Measurements from ENCODE around the gene ACBD6. TPM values are rescaled to one million over a fixed set of nuclear protein-coding genes. Genes with fewer than 3 reads are reported as not detected.

ACBD6 gene
- total and polyA plus RNA-seq, 2 of the 4 experiments (the other 2 are of a cell fraction), result 52.5 to 59.1 TPM

- Histone ChIP-seq H3K9me3 (ENCODE audit: control insufficient read depth, insufficient read depth, low read length) (no peaks in the 10 kb centered on the region), H2BK120ac (ENCODE audit: low read depth, low read length) (no peak overlapping the region), H2BK5ac (ENCODE audit: low read depth, low read length, poor library complexity, severe bottlenecking) (no peak overlapping the region), H4K8ac (ENCODE audit: low read depth in 2 of 2, low read length in 2 of 2) (no peak overlapping the region), H2BK20ac (ENCODE audit: low read depth, low read length) (no peak overlapping the region), H3K4me1 (ENCODE audit: control insufficient read depth, insufficient read depth, low read length) (no peaks in the 10 kb centered on the region), H2BK15ac (ENCODE audit: low read depth, low read length) (no peak overlapping the region), H3K36me3 (ENCODE audit: control insufficient read depth, insufficient read depth, low read length) (peaks cover under 1% of the 10 kb centered on the region; the same call in 1 of the 2 replicates), H4K5ac (ENCODE audit: low read depth, low read length) (no peak overlapping the region), H3K9ac (ENCODE audit: low read depth, low read length) (no peak overlapping the region), H4K20me1 (ENCODE audit: insufficient read depth, low read length) (no peaks in the 10 kb centered on the region; the same call in none of the 2 replicates), H3K79me1 (ENCODE audit: low read depth in 1 of 2, low read length in 2 of 2) (peaks cover 7 to 14% of the 10 kb centered on the region in 2 experiments; a peak in 3 of 4 replicates), H3K4me2 (ENCODE audit: low read depth, low read length) (no peak overlapping the region), H2AFZ (replicated peaks; ENCODE audit: low read length, poor library complexity) (no peak overlapping the region), H3K27me3 (ENCODE audit: control insufficient read depth, insufficient read depth, low read length) (no peaks in the 10 kb centered on the region), H3K56ac (ENCODE audit: extremely low read depth, insufficient read depth, low read length) (no peak overlapping the region), H3K14ac (replicated peaks; ENCODE audit: low read depth, low read length) (no peak overlapping the region), H4K91ac (ENCODE audit: insufficient read depth, low read depth, low read length) (no peak overlapping the region), H3K9me1 (ENCODE audit: insufficient read depth, low read length) (no peaks in the 10 kb centered on the region), H3K4me3 (ENCODE audit: insufficient read depth, low read depth, low read length) (no peak overlapping the region), H3K18ac (ENCODE audit: low read depth, low read length) (no peak overlapping the region), H2AK9ac (replicated peaks; ENCODE audit: low read depth, low read length, poor library complexity) (no peak overlapping the region), H2AK5ac (ENCODE audit: low read depth, low read length) (no peak overlapping the region), H3K4ac (ENCODE audit: low read depth, low read length) (no peak overlapping the region), H3K23ac (ENCODE audit: low read depth, low read length) (no peak overlapping the region), H3K27ac (ENCODE audit: insufficient read depth, low read length) (no peak overlapping the region)
- no peak for TF ChIP-seq MXI1 (IDR thresholded peaks at IDR 0.05; ENCODE audit: borderline replicate concordance, low read depth, low read length)
- no peak for TF ChIP-seq USF2 (IDR thresholded peaks at IDR 0.05; ENCODE audit: low read depth, low read length)
- TF ChIP-seq MAFK (IDR thresholded peaks at IDR 0.05; ENCODE audit: low read depth, low read length), result peak; percentile 68
- intact Hi-C loops (cut with micrococcal nuclease) (no loop called here), dilution Hi-C loops (cut with HindIII; ENCODE audit: low sequenced_read_pairs, unreplicated experiment) (no loop called here), in situ Hi-C loops (cut with MboI; ENCODE audit: low sequenced_read_pairs) (no loop called here)
- ATAC-seq (ENCODE audit: low read depth), result no peak
- 100% methylated on average over 1 of the region's 2 CpGs; no CpG with 5 or more reads in 1 of the 2 experiments for WGBS, 2 experiments (ENCODE audit: extremely low coverage in 2 of 2, insufficient read length in 1 of 2)
- ChIA-PET POLR2A (ENCODE audit: unreplicated experiment) (no interaction called here), CTCF (interaction anchor here (1.2 kb wide), 1 partner anchor 34 kb away, joined by 6 read pairs; no protein-coding TSS in a partner anchor)
- DNase-seq, result no peak
- no TSS peak for BruUV-seq (replicated peaks)
Measured at GRCh38 chr1:180444522-180444921, 57.9 kb downstream of the ACBD6 start.
